Lower leg skin (tissue), 3 donors: ENCODE measurements around the gene TYW1B.
"Not testable (repeated sequence)": the region's sequence is repeated elsewhere in the genome, so short reads cannot be mapped to it uniquely, and the experiment has no call there.

Experiments
- POLR2A ChIP-seq, 2 donors: fragments of 450-650 bp; IDR thresholded peaks; one replicate each; pipeline ENCODE4 v1.6.1; 2016 to 2017; ENCODE audit warnings: antibody characterized with exemption in 2 of 2, mild to moderate bottlenecking in 1 of 2, moderate library complexity in 1 of 2
- TF ChIP-seq, protein P1 (sequence below), 3 donors: fragments of 450-650 bp; IDR thresholded peaks; one replicate each; pipeline ENCODE4 v1.5.1; 2016; ENCODE audit warnings: antibody characterized with exemption in 3 of 3, mild to moderate bottlenecking in 3 of 3, moderate library complexity in 2 of 3

GRCh38 chr7:72855261-72855660 is 27.3 kb upstream of the TYW1B start:
- TF ChIP-seq, protein P1, sequence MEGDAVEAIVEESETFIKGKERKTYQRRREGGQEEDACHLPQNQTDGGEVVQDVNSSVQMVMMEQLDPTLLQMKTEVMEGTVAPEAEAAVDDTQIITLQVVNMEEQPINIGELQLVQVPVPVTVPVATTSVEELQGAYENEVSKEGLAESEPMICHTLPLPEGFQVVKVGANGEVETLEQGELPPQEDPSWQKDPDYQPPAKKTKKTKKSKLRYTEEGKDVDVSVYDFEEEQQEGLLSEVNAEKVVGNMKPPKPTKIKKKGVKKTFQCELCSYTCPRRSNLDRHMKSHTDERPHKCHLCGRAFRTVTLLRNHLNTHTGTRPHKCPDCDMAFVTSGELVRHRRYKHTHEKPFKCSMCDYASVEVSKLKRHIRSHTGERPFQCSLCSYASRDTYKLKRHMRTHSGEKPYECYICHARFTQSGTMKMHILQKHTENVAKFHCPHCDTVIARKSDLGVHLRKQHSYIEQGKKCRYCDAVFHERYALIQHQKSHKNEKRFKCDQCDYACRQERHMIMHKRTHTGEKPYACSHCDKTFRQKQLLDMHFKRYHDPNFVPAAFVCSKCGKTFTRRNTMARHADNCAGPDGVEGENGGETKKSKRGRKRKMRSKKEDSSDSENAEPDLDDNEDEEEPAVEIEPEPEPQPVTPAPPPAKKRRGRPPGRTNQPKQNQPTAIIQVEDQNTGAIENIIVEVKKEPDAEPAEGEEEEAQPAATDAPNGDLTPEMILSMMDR (IDR thresholded peaks at IDR 0.05) = not testable (repeated sequence)
- TF ChIP-seq POLR2A (IDR thresholded peaks at IDR 0.05) = not testable (repeated sequence)
